Neural progenitor cell (in vitro differentiated cells): ENCODE results near the gene AZU1. TPM values are rescaled to one million over a fixed set of nuclear protein-coding genes. Genes with fewer than 3 reads are reported as not detected.
"Not testable (repeated sequence)": the region's sequence is repeated elsewhere in the genome, so short reads cannot be mapped to it uniquely, and the experiment has no call there.

Source experiments
- DNase-seq: peaks from one replicate; pipeline ENCODE4 v3.0.0-alpha.2; 2016; ENCODE audit warnings: low spot score
- H2AFZ ChIP-seq: fragments of 200-600 bp; sonication (generic); replicated peaks from 2 replicates; pipeline ENCODE4 v1.6.1; 2016; ENCODE audit warnings: antibody characterized with exemption
- H3F3A ChIP-seq: fragments of 200-600 bp; sonication (generic); 2 replicates; pipeline ENCODE4 v1.6.1; 2016; ENCODE audit warnings: antibody characterized with exemption, low read depth
- H3K27ac ChIP-seq: fragments of 200-600 bp; sonication (generic); 2 replicates; pipeline ENCODE4 v1.5.1; 2016; ENCODE audit warnings: mild to moderate bottlenecking
- H3K27me3 ChIP-seq: fragments of 200-600 bp; sonication (generic); 2 replicates; pipeline ENCODE4 v1.6.1; 2016; ENCODE audit warnings: mild to moderate bottlenecking, moderate library complexity
- H3K36me3 ChIP-seq: fragments of 200-600 bp; sonication (generic); 2 replicates; pipeline ENCODE4 v1.5.1; 2016
- H3K4me1 ChIP-seq: fragments of 200-600 bp; sonication (generic); 2 replicates; pipeline ENCODE4 v1.6.1; 2016; ENCODE audit warnings: mixed run types
- H3K4me2 ChIP-seq: fragments of 200-600 bp; sonication (generic); 2 replicates; pipeline ENCODE4 v1.6.1; 2016
- H3K4me3 ChIP-seq: fragments of 200-600 bp; sonication (generic); 2 replicates; pipeline ENCODE4 v1.5.1; 2016
- H3K79me2 ChIP-seq: fragments of 200-600 bp; sonication (generic); 2 replicates; pipeline ENCODE4 v1.6.1; 2016; ENCODE audit warnings: low read depth
- H3K9ac ChIP-seq: fragments of 200-600 bp; sonication (generic); 2 replicates; pipeline ENCODE4 v1.6.1; 2016
- H3K9me3 ChIP-seq: fragments of 200-600 bp; sonication (generic); 2 replicates; pipeline ENCODE4 v1.5.1; 2016; ENCODE audit warnings: low read depth
- H4K20me1 ChIP-seq: fragments of 200-600 bp; sonication (generic); 2 replicates; pipeline ENCODE4 v1.6.1; 2016; ENCODE audit warnings: low read depth
- H3K27ac Mint-ChIP-seq: 3 replicates; pipeline ENCODE4 v1.8.0; 2021; ENCODE audit warnings: mixed read lengths
- H3K27me3 Mint-ChIP-seq: 2 replicates; pipeline ENCODE4 v1.8.0; 2022; ENCODE audit warnings: low read depth, mild to moderate bottlenecking, inconsistent platforms, moderate library complexity, mixed read lengths; ENCODE audit not compliant: insufficient read depth
- H3K36me3 Mint-ChIP-seq: 3 replicates; pipeline ENCODE4 v1.8.0; 2021; ENCODE audit warnings: mixed read lengths
- H3K4me1 Mint-ChIP-seq: 3 replicates; pipeline ENCODE4 v1.8.0; 2021; ENCODE audit warnings: mixed read lengths
- H3K4me3 Mint-ChIP-seq: 3 replicates; pipeline ENCODE4 v1.8.0; 2021; ENCODE audit warnings: mild to moderate bottlenecking, moderate library complexity, mixed read lengths
- H3K9me3 Mint-ChIP-seq: 3 replicates; pipeline ENCODE4 v1.8.0; 2020; ENCODE audit warnings: mixed read lengths
- CTCF ChIP-seq: fragments of 200-600 bp; sonication (generic); IDR thresholded peaks from 2 replicates; pipeline ENCODE4 v1.5.1; 2017; ENCODE audit warnings: antibody characterized with exemption, mild to moderate bottlenecking
- EZH2 ChIP-seq: fragments of 200-600 bp; sonication (generic); IDR thresholded peaks from 2 replicates; pipeline ENCODE4 v1.6.1; 2017; ENCODE audit warnings: antibody characterized with exemption, mild to moderate bottlenecking, moderate library complexity
- EZH2phosphoT487 ChIP-seq: fragments of 200-600 bp; sonication (generic); IDR thresholded peaks from 2 replicates; pipeline ENCODE4 v1.6.1; 2017; ENCODE audit warnings: antibody characterized with exemption
- total RNA-seq: library from RNA; depleted of rRNA; stranded (reverse); fragments of >200 nt; gene quantifications from 2 replicates; pipeline ENCODE4 v1.2.3, GENCODE V29; 2015; ENCODE audit warnings: low replicate concordance

AZU1 gene
- total RNA-seq, 1 donor from 2014 or later: 1.0 TPM

DNA sequence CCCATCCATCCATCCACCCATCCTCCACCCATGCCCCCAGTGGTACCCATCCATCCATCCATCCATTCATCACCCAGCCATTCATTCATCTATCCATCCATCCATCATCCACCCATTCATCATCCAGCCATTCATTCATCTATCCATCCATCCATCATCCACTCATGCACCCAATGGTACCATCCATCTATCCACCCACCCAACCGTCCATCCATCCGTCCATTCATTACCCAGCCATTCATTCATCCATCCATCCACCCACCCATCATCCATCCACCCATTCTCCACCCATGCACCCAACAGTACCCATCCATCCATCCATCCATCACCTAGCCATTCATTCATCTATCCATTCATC, 11.2 kb upstream of the AZU1 start:
- Histone ChIP-seq H3K4me1 (no peaks in the 10 kb centered on the region), H3K79me2 (peaks cover 48% of the 10 kb centered on the region), H3K9ac (no peak overlapping the region), H3K27me3 (no peaks in the 10 kb centered on the region), H3K4me3 (no peak overlapping the region), H3K27ac (no peak overlapping the region), H2AFZ (no peak overlapping the region), H3F3A (peaks cover 19% of the 10 kb centered on the region), H4K20me1 (peaks cover 45% of the 10 kb centered on the region), H3K36me3 (no peaks in the 10 kb centered on the region), H3K4me2 (no peak overlapping the region), H3K9me3 (no peaks in the 10 kb centered on the region)
- TF ChIP-seq EZH2phosphoT487: no peak
- TF ChIP-seq CTCF: no peak
- no peak for TF ChIP-seq EZH2
- Mint-ChIP-seq H3K36me3 (peaks cover 22% of the 10 kb centered on the region), H3K27me3 (peaks cover 18% of the 10 kb centered on the region), H3K4me3 (no peak overlapping the region), H3K4me1 (peaks cover 10% of the 10 kb centered on the region), H3K27ac (no peak overlapping the region), H3K9me3 (peaks cover 2% of the 10 kb centered on the region)
- no peak for DNase-seq

DNA sequence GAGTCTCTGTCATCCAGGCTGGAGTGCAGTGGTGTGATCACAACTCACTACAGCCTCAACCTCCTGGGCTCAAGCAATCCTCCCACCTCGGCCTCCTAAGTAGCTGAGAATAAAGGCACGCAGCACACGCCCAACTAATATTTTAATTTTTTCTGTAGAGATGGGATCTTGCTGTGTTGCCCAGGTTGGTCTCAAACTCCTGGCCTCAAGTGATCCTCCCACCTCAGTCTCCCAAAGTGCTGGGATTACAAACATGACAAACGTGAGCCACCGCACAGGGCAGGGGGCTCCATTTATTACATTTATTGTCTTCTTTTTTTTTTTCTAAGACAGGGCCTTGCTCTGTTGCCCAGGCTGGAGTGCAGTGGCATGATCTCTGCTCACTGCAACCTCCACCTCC, 7.4 kb upstream of the AZU1 start:
- H3K9me3 Mint-ChIP-seq, H3K27ac Mint-ChIP-seq, H3K9me3 ChIP-seq, H2AFZ ChIP-seq, H3K27me3 ChIP-seq, H3K36me3 ChIP-seq, H3K27ac ChIP-seq, DNase-seq, H3K9ac ChIP-seq: not testable (repeated sequence)
- Mint-ChIP-seq H3K27me3 (peaks cover 16% of the 10 kb centered on the region), H3K36me3 (peaks cover 12% of the 10 kb centered on the region), H3K4me1 (peaks cover 20% of the 10 kb centered on the region), H3K4me3 (peak overlapping the region; percentile 87)
- Histone ChIP-seq H3K79me2 (peaks cover 51% of the 10 kb centered on the region), H3K4me2 (peak overlapping the region; percentile 93), H3F3A (peaks cover 23% of the 10 kb centered on the region), H4K20me1 (peaks cover 33% of the 10 kb centered on the region), H3K4me3 (peak overlapping the region; percentile 99), H3K4me1 (peaks cover 16% of the 10 kb centered on the region)

- H3K27me3 Mint-ChIP-seq: peaks cover 12% of the 10 kb centered on the region
- Histone ChIP-seq H3K4me1 (peaks cover 16% of the 10 kb centered on the region), H3K79me2 (peaks cover 50% of the 10 kb centered on the region), H3F3A (peaks cover 23% of the 10 kb centered on the region), H3K9ac (peak overlapping the region; percentile 59), H4K20me1 (peaks cover 30% of the 10 kb centered on the region), H3K27me3 (no peaks in the 10 kb centered on the region), H2AFZ (peak overlapping the region; percentile 50), H3K4me3 (peak overlapping the region; percentile 99), H3K9me3 (no peaks in the 10 kb centered on the region), H3K27ac (no peak overlapping the region), H3K36me3 (no peaks in the 10 kb centered on the region), H3K4me2 (peak overlapping the region; percentile 93)
- no peaks in the 10 kb centered on the region for H3K9me3 Mint-ChIP-seq
- DNase-seq: peak; percentile 63
- peak overlapping the region; percentile 87 for H3K4me3 Mint-ChIP-seq
- H3K36me3 Mint-ChIP-seq: peaks cover 6% of the 10 kb centered on the region
- H3K4me1 Mint-ChIP-seq: peaks cover 16% of the 10 kb centered on the region
- H3K27ac Mint-ChIP-seq: no peak overlapping the region
- TF ChIP-seq EZH2phosphoT487 (no peak), CTCF (no peak), EZH2 (no peak)
Observed at GRCh38 chr19:821231-821824, 6.3 kb upstream of the AZU1 start.

- H3K4me3 Mint-ChIP-seq: peak within 1 kb of the TSS; percentile 87
- Histone ChIP-seq H3K79me2 (peaks cover 43% of the 10 kb centered on the region), H3K27me3 (no peaks in the 10 kb centered on the region), H3F3A (peaks cover 23% of the 10 kb centered on the region), H3K9ac (peak within 1 kb of the TSS; percentile 59), H2AFZ (peak within 1 kb of the TSS; percentile 50), H3K4me2 (peak within 1 kb of the TSS; percentile 93), H3K4me1 (peaks cover 16% of the 10 kb centered on the region), H3K4me3 (peak within 1 kb of the TSS; percentile 99), H4K20me1 (peaks cover 26% of the 10 kb centered on the region), H3K36me3 (no peaks in the 10 kb centered on the region), H3K9me3 (no peaks in the 10 kb centered on the region), H3K27ac (no peak within 1 kb of the TSS)
- H3K27me3 Mint-ChIP-seq: peaks cover 9% of the 10 kb centered on the region
- H3K27ac Mint-ChIP-seq: peak within 1 kb of the TSS; percentile 42
- peaks cover 16% of the 10 kb centered on the region for H3K4me1 Mint-ChIP-seq
- peaks cover 2% of the 10 kb centered on the region for H3K36me3 Mint-ChIP-seq
- TF ChIP-seq CTCF (no peak), EZH2phosphoT487 (no peak), EZH2 (no peak)
- DNase-seq: peak; percentile 92
- no peaks in the 10 kb centered on the region for H3K9me3 Mint-ChIP-seq
Observed at GRCh38 chr19:821825-822503, 5.7 kb upstream of the AZU1 start, which contains the start of gene PLPPR3. Gene PLPPR3 (minus strand): TSS chr19:821955. CDS start chr19:821559, 396 bp downstream.
